ENCODE data around the gene SCN7A. TPM values are rescaled to one million over a fixed set of nuclear protein-coding genes. Genes with fewer than 3 reads are reported as not detected.
"Not testable (repeated sequence)": the region's sequence is repeated elsewhere in the genome, so short reads cannot be mapped to it uniquely, and the experiment has no call there.

SCN7A gene
- total RNA-seq, 1 donor from 2014 or later: 1.6 TPM

GRCh38 chr2:166455823-166456222 lies 38.2 kb downstream of the SCN7A start:
- not testable (repeated sequence) for DNase-seq (ENCODE audit: low spot score in 2 of 2); FAIRE-seq

- DNase-seq (ENCODE audit: low spot score in 2 of 2) (no peak), FAIRE-seq (no peak)
These were observed 39.9 kb downstream of the SCN7A start for GRCh38 chr2:166454006-166454595.

- DNase-seq (ENCODE audit: low spot score in 2 of 2) (no peak), FAIRE-seq (no peak)
These were observed 42.6 kb downstream of the SCN7A start for GRCh38 chr2:166451468-166451867.

- FAIRE-seq (no peak), DNase-seq (ENCODE audit: low spot score in 2 of 2) (no peak)
These were observed 44.6 kb downstream of the SCN7A start for GRCh38 chr2:166449439-166449838.

- DNase-seq (ENCODE audit: low spot score in 2 of 2): no peak
- FAIRE-seq: no peak
These were observed 45.9 kb downstream of the SCN7A start for GRCh38 chr2:166448106-166448505.

- DNase-seq (ENCODE audit: low spot score in 2 of 2): no peak
- FAIRE-seq: no peak
These were observed 49.7 kb downstream of the SCN7A start for GRCh38 chr2:166444306-166444705.

- peak; percentile 17 for FAIRE-seq
- no peak for DNase-seq (ENCODE audit: low spot score in 2 of 2)
These were observed 53.7 kb downstream of the SCN7A start for GRCh38 chr2:166440313-166440712.

GRCh38 chr2:166439078-166439477 lies 55.0 kb downstream of the SCN7A start:
- no peak for FAIRE-seq

GRCh38 chr2:166436976-166437375 lies 57.1 kb downstream of the SCN7A start:
- DNase-seq (ENCODE audit: low spot score in 2 of 2) (no peak), FAIRE-seq (no peak)

More at GRCh38 chr2:166439078-166439477, 55.0 kb downstream of the SCN7A start:
- no peak for DNase-seq (ENCODE audit: low spot score in 2 of 2)

- no peak for FAIRE-seq
- DNase-seq (ENCODE audit: low spot score in 2 of 2): no peak
These were observed 57.9 kb downstream of the SCN7A start for GRCh38 chr2:166436189-166436588.

- FAIRE-seq: no peak
These were observed 59.6 kb downstream of the SCN7A start for GRCh38 chr2:166434491-166434890.

GRCh38 chr2:166433457-166433856 lies 60.6 kb downstream of the SCN7A start:
- no peak for DNase-seq (ENCODE audit: low spot score in 2 of 2)
- FAIRE-seq: no peak

More at GRCh38 chr2:166434491-166434890, 59.6 kb downstream of the SCN7A start:
- DNase-seq (ENCODE audit: low spot score in 2 of 2): no peak

- FAIRE-seq (no peak), DNase-seq (ENCODE audit: low spot score in 2 of 2) (no peak)
These were observed 61.7 kb downstream of the SCN7A start for GRCh38 chr2:166432331-166432730.

GRCh38 chr2:166424841-166425240 lies 69.2 kb downstream of the SCN7A start:
- FAIRE-seq (no peak), DNase-seq (ENCODE audit: low spot score in 2 of 2) (no peak)

- no peak for DNase-seq (ENCODE audit: low spot score in 2 of 2)
- FAIRE-seq: no peak
These were observed 74.5 kb downstream of the SCN7A start for GRCh38 chr2:166419616-166419934.

- no peak for DNase-seq (ENCODE audit: low spot score in 2 of 2)
- no peak for FAIRE-seq
These were observed 75.0 kb downstream of the SCN7A start for GRCh38 chr2:166418853-166419615.

GRCh38 chr2:166417669-166418068 lies 76.4 kb downstream of the SCN7A start:
- DNase-seq (ENCODE audit: low spot score in 2 of 2): peak in 1 of 2 donors; percentile 5
- FAIRE-seq: no peak

GRCh38 chr2:166413255-166413654 lies 80.8 kb downstream of the SCN7A start:
- DNase-seq (ENCODE audit: low spot score in 2 of 2): no peak
- FAIRE-seq: peak; percentile 17

- FAIRE-seq: no peak
These were observed 82.4 kb downstream of the SCN7A start for GRCh38 chr2:166411473-166412230.

GRCh38 chr2:166410828-166411472 lies 83.1 kb downstream of the SCN7A start:
- DNase-seq (ENCODE audit: low spot score in 2 of 2) (no peak), FAIRE-seq (no peak)

More at GRCh38 chr2:166411473-166412230, 82.4 kb downstream of the SCN7A start:
- no peak for DNase-seq (ENCODE audit: low spot score in 2 of 2)

- not testable (repeated sequence) for FAIRE-seq; DNase-seq (ENCODE audit: low spot score in 2 of 2)
These were observed 86.3 kb downstream of the SCN7A start for GRCh38 chr2:166407746-166408145.

All from frontal cortex (tissue), 4 donors.